ENCODE measurements around the gene MYOZ3.

The MYOZ3 gene

GRCh38 chr5:150710165-150710564 lies 49.1 kb downstream of the MYOZ3 start:
- no peak for DNase-seq

GRCh38 chr5:150723845-150724244 lies 62.8 kb downstream of the MYOZ3 start:
- DNase-seq, result no peak
